ENCODE results near the gene MDFIC.

- TF ChIP-seq SIN3A (IDR thresholded peaks at IDR 0.05; ENCODE audit: borderline replicate concordance, low read depth, low read length) = no peak
- no peak for TF ChIP-seq JUND (IDR thresholded peaks at IDR 0.05)
- TF ChIP-seq REST (IDR thresholded peaks at IDR 0.05; ENCODE audit: low read depth, low read length) = no peak
- no peak for TF ChIP-seq NRF1 (IDR thresholded peaks at IDR 0.05; ENCODE audit: low read depth, low read length)
- TF ChIP-seq CTCF (IDR thresholded peaks at IDR 0.05) = no peak
- TF ChIP-seq POLR2AphosphoS5 (IDR thresholded peaks at IDR 0.05; ENCODE audit: low read depth, low read length) = no peak
- no peak for TF ChIP-seq EZH2phosphoT487 (IDR thresholded peaks at IDR 0.05; ENCODE audit: borderline replicate concordance, low read depth)
- TF ChIP-seq GATA2 (CRISPR knock-in tag; IDR thresholded peaks at IDR 0.05) = no peak
Measured at GRCh38 chr7:115058726-115059125, 136.8 kb downstream of the MDFIC start.
